GM23338 (cell line): ENCODE data around the gene SLFN12L. TPM values are rescaled to one million over a fixed set of nuclear protein-coding genes. Genes with fewer than 3 reads are reported as not detected.

Experiments
- ATAC-seq: fragments of 200-7000 bp; cut with Tn5 transposase; 3 replicates; pipeline ENCODE4 v1.9.1; 2020
- DNase-seq: peaks from one replicate; pipeline ENCODE4 v3.0.0-alpha.2; 2015; ENCODE audit warnings: low spot score
- H2AFZ ChIP-seq: fragments of 200-600 bp; sonication (generic); 2 replicates; pipeline ENCODE4 v1.8.0; 2016; ENCODE audit warnings: antibody characterized with exemption, mild to moderate bottlenecking, moderate library complexity
- H3F3A ChIP-seq: fragments of 200-600 bp; sonication (generic); replicated peaks from 2 replicates; pipeline ENCODE4 v1.8.0; 2017; ENCODE audit warnings: antibody characterized with exemption, mixed run types, low read depth
- H3K27ac ChIP-seq: fragments of 200-600 bp; sonication (generic); 2 replicates; pipeline ENCODE4 v1.6.1; 2016; ENCODE audit warnings: low read depth
- H3K27me3 ChIP-seq: fragments of 200-600 bp; sonication (generic); 2 replicates; pipeline ENCODE4 v1.8.0; 2016; ENCODE audit warnings: mild to moderate bottlenecking, mixed run types, moderate library complexity; ENCODE audit not compliant: insufficient read depth
- H3K36me3 ChIP-seq: fragments of 200-600 bp; sonication (generic); 2 replicates; pipeline ENCODE4 v1.8.0; 2016; ENCODE audit warnings: mild to moderate bottlenecking; ENCODE audit not compliant: insufficient read depth
- H3K4me1 ChIP-seq: fragments of 200-600 bp; sonication (generic); 2 replicates; pipeline ENCODE4 v1.8.0; 2016; ENCODE audit warnings: mild to moderate bottlenecking, moderate library complexity; ENCODE audit not compliant: insufficient read depth
- H3K4me2 ChIP-seq: fragments of 200-600 bp; sonication (generic); 2 replicates; pipeline ENCODE4 v1.7.1; 2017; ENCODE audit warnings: mixed run types
- H3K4me3 ChIP-seq: fragments of 200-600 bp; sonication (generic); 2 replicates; pipeline ENCODE4 v1.6.1; 2016; ENCODE audit warnings: mixed run types
- H3K79me2 ChIP-seq: fragments of 200-600 bp; sonication (generic); replicated peaks from 2 replicates; pipeline ENCODE4 v1.8.0; 2017; ENCODE audit warnings: mild to moderate bottlenecking; ENCODE audit not compliant: insufficient read depth
- H3K9me2 ChIP-seq: fragments of 200-600 bp; sonication (generic); 2 replicates; pipeline ENCODE4 v1.8.0; 2017; ENCODE audit not compliant: insufficient read depth
- H4K20me1 ChIP-seq: fragments of 200-600 bp; sonication (generic); replicated peaks from 2 replicates; pipeline ENCODE4 v1.8.0; 2017; ENCODE audit warnings: mild to moderate bottlenecking; ENCODE audit not compliant: insufficient read depth
- H3K27ac Mint-ChIP-seq: 2 replicates; pipeline ENCODE4 v1.8.0; 2020; ENCODE audit warnings: inconsistent platforms, mild to moderate bottlenecking, moderate library complexity, mixed read lengths
- H3K27me3 Mint-ChIP-seq: 3 replicates; pipeline ENCODE4 v1.8.0; 2022; ENCODE audit warnings: low read depth, mild to moderate bottlenecking, moderate library complexity, mixed read lengths, inconsistent platforms; ENCODE audit not compliant: insufficient read depth, poor library complexity
- H3K36me3 Mint-ChIP-seq: 3 replicates; pipeline ENCODE4 v1.8.0; 2021; ENCODE audit warnings: low read depth, mild to moderate bottlenecking, inconsistent platforms, moderate library complexity, mixed read lengths
- H3K4me1 Mint-ChIP-seq: 3 replicates; pipeline ENCODE4 v1.8.0; 2020; ENCODE audit warnings: mild to moderate bottlenecking, inconsistent platforms, mixed read lengths
- H3K4me3 Mint-ChIP-seq: 3 replicates; pipeline ENCODE4 v1.8.0; 2021; ENCODE audit warnings: moderate library complexity, mild to moderate bottlenecking, inconsistent platforms, mixed read lengths
- H3K9me3 Mint-ChIP-seq: 3 replicates; pipeline ENCODE4 v1.8.0; 2020; ENCODE audit warnings: moderate library complexity, mild to moderate bottlenecking, inconsistent platforms, mixed read lengths
- ETS1 ChIP-seq: IDR thresholded peaks from 2 replicates; pipeline ENCODE4 v1.6.1; 2016; ENCODE audit warnings: antibody characterized with exemption
- EZH2phosphoT487 ChIP-seq: fragments of 200-600 bp; sonication (generic); IDR thresholded peaks from one replicate; pipeline ENCODE4 v1.8.1; 2018; ENCODE audit warnings: antibody characterized with exemption; ENCODE audit not compliant: unreplicated experiment
- JUNB ChIP-seq: IDR thresholded peaks from one replicate; pipeline ENCODE4 v1.6.1; 2016; ENCODE audit warnings: antibody characterized with exemption; ENCODE audit not compliant: unreplicated experiment
- NANOG ChIP-seq: IDR thresholded peaks from 2 replicates; pipeline ENCODE4 v1.6.1; 2016; ENCODE audit warnings: antibody characterized with exemption, borderline replicate concordance
- POLR2AphosphoS5 ChIP-seq: IDR thresholded peaks from 2 replicates; pipeline ENCODE4 v1.6.1; 2016; ENCODE audit warnings: antibody characterized with exemption, low read depth
- REST ChIP-seq: IDR thresholded peaks from one replicate; pipeline ENCODE4 v1.6.1; 2018; ENCODE audit warnings: antibody characterized with exemption; ENCODE audit not compliant: unreplicated experiment
- STAT1 ChIP-seq: IDR thresholded peaks from one replicate; pipeline ENCODE4 v1.6.1; 2016; ENCODE audit warnings: antibody characterized with exemption; ENCODE audit not compliant: unreplicated experiment
- ZNF114 ChIP-seq: fragments of 250-450 bp; sonication (Bioruptor Pico); IDR thresholded peaks from 2 replicates; pipeline ENCODE4 v1.5.0; 2020; ENCODE audit warnings: mild to moderate bottlenecking, moderate library complexity
- ZNF331 ChIP-seq: fragments of 250-450 bp; sonication (Bioruptor Pico); IDR thresholded peaks from 2 replicates; pipeline ENCODE4 v1.5.0; 2020; ENCODE audit warnings: low read depth, mild to moderate bottlenecking, moderate library complexity
- ZNF462 ChIP-seq: fragments of 250-450 bp; sonication (Bioruptor Pico); IDR thresholded peaks from 2 replicates; pipeline ENCODE4 v1.5.0; 2020; ENCODE audit warnings: mild to moderate bottlenecking, moderate library complexity
- polyA plus RNA-seq: library from polyadenylated mRNA; unstranded; fragments of >200 nt; fragmentation: Nextera tagmentation; extraction: Ambion mirVana; gene quantifications from 2 replicates; pipeline ENCODE4 v1.2.1, GENCODE V29; 2016
- total RNA-seq: library from RNA; depleted of rRNA; stranded (reverse); fragments of >200 nt; shearing (Covaris generic); gene quantifications from 2 replicates; pipeline ENCODE4 v1.2.3, GENCODE V29; 2014

Gene SLFN12L
- total and polyA plus RNA-seq, 2 experiments from 2014 or later, result not detected

GRCh38 chr17:35514564-35514963 is 22.9 kb downstream of the SLFN12L start:
- no peak overlapping the region for H2AFZ ChIP-seq
- Mint-ChIP-seq H3K4me3 (no peak overlapping the region), H3K27me3 (peaks cover 3% of the 10 kb centered on the region), H3K27ac (no peak overlapping the region), H3K4me1 (no peaks in the 10 kb centered on the region), H3K9me3 (peaks cover 3% of the 10 kb centered on the region; the same call in 2 of the 3 replicates), H3K36me3 (no peaks in the 10 kb centered on the region)
- H3K27ac ChIP-seq, result no peak overlapping the region
- no peaks in the 10 kb centered on the region for H4K20me1 ChIP-seq
- no peak overlapping the region for H3K4me3 ChIP-seq
- 0 out of 2 replicates have a peak, but pooled peaks cover 3% of the 10 kb centered on the region for H3K9me2 ChIP-seq
- H3K36me3 ChIP-seq, result no peaks in the 10 kb centered on the region
- no peaks in the 10 kb centered on the region for H3F3A ChIP-seq
- no peaks in the 10 kb centered on the region for H3K79me2 ChIP-seq
- H3K4me1 ChIP-seq, result no peaks in the 10 kb centered on the region
- no peak for TF ChIP-seq ETS1
- TF ChIP-seq ZNF331 (CRISPR knock-in tag), result no peak
- no peak for TF ChIP-seq STAT1
- TF ChIP-seq JUNB, result no peak
- no peak for TF ChIP-seq POLR2AphosphoS5
- no peak for TF ChIP-seq ZNF462
- no peak for TF ChIP-seq EZH2phosphoT487
- no peak for TF ChIP-seq NANOG
- TF ChIP-seq REST, result no peak
- TF ChIP-seq ZNF114 (CRISPR knock-in tag), result no peak
- ATAC-seq (no peak), DNase-seq (no peak)
- no peak overlapping the region for H3K4me2 ChIP-seq
- H3K27me3 ChIP-seq, result peaks cover 23% of the 10 kb centered on the region; the same call in 1 of the 2 replicates
